ENCODE results near the gene ANXA5. TPM values are rescaled to one million over a fixed set of nuclear protein-coding genes. Genes with fewer than 3 reads are reported as not detected.

The ANXA5 gene
- total RNA-seq, 2 experiments from 2014 or later: 50.8 to 55.9 TPM

DNA sequence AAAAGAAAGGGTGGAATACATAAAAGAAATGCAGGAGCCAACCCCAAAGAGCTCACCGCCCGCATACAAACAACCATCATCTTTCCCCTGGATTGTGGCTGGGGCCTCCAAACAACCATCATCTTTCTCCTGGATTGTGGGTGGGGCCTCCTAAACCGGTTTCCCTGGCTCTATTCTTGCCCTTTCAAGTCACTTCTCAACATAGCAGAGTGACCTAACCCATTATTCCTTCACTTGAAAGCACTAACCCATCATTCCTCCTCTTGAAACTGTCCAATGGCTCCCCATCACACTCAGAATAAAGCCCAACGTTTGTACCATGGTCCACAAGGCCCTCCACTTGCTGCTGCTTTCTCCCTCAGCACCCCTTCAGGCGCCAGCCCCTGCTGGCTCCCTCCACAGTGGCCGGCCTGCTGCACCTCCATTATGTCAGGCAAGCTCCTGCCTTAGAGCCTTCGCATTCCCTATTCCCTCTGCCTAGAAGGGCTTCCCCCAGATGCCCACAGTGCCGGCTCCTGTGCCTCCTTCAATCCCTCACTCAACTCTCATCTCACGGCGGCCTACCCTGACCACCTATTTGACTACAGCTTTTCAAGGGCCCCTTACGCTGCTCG, 44.1 kb upstream of the ANXA5 start:
- Histone ChIP-seq H3K27ac (ENCODE audit: low read depth in 1 of 2, low read length in 2 of 2) (no peak overlapping the region), H3K27me3 (ENCODE audit: control insufficient read depth in 1 of 2, insufficient read depth in 2 of 2, low read length in 2 of 2) (no peaks in the 10 kb centered on the region), H3K9me3 (ENCODE audit: control insufficient read depth in 1 of 2, insufficient read depth in 1 of 2, low read length in 2 of 2) (peaks cover 0 to 3% of the 10 kb centered on the region in 2 experiments), H3K4me1 (ENCODE audit: insufficient read depth, low read length) (no peaks in the 10 kb centered on the region), H3K36me3 (ENCODE audit: insufficient read depth, low read length) (no peaks in the 10 kb centered on the region), H3K4me3 (ENCODE audit: low read length) (no peak overlapping the region)
- H3K27me3 Mint-ChIP-seq: peaks cover 11% of the 10 kb centered on the region
- H3K4me3 Mint-ChIP-seq: no peak overlapping the region
- no peaks in the 10 kb centered on the region for H3K4me1 Mint-ChIP-seq (ENCODE audit: low read depth)
- intact Hi-C loops (cut with DNase I, micrococcal nuclease): no loop called here
- no peak for ATAC-seq (ENCODE audit: poor library complexity)
- ChIA-PET CTCF (no interaction called here), POLR2A (no interaction called here)
- H3K36me3 Mint-ChIP-seq (ENCODE audit: low read depth): no peaks in the 10 kb centered on the region
- no peaks in the 10 kb centered on the region for H3K9me3 Mint-ChIP-seq
- no peak for DNase-seq
- no peak overlapping the region for H3K27ac Mint-ChIP-seq
- TF ChIP-seq, protein P1, sequence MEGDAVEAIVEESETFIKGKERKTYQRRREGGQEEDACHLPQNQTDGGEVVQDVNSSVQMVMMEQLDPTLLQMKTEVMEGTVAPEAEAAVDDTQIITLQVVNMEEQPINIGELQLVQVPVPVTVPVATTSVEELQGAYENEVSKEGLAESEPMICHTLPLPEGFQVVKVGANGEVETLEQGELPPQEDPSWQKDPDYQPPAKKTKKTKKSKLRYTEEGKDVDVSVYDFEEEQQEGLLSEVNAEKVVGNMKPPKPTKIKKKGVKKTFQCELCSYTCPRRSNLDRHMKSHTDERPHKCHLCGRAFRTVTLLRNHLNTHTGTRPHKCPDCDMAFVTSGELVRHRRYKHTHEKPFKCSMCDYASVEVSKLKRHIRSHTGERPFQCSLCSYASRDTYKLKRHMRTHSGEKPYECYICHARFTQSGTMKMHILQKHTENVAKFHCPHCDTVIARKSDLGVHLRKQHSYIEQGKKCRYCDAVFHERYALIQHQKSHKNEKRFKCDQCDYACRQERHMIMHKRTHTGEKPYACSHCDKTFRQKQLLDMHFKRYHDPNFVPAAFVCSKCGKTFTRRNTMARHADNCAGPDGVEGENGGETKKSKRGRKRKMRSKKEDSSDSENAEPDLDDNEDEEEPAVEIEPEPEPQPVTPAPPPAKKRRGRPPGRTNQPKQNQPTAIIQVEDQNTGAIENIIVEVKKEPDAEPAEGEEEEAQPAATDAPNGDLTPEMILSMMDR (IDR thresholded peaks at IDR 0.05): no peak

DNA sequence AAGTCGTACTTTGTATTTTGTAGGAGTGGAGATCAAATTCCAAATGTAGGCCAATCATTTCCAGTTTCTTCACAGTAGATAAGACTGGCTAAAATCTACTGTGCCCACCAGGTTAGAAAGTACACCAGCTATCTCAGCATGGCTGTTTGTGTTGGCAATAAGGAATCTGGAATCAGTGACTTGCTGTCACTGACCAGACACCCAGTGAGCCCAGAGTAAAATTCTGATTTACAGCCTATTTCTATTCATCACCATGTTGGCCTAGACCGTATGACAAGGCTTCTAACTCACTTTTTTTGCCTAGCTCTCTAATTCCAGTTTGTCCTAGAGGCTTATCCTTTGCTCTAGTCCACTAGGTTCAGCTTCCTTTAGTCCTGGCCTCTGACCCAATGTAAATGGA, 42.8 kb upstream of the ANXA5 start:
- H3K36me3 ChIP-seq (ENCODE audit: insufficient read depth, low read length): no peaks in the 10 kb centered on the region
- H3K36me3 Mint-ChIP-seq (ENCODE audit: low read depth): no peaks in the 10 kb centered on the region
- CTCF ChIA-PET: interaction anchor here (1.5 kb wide), 1 partner anchor 14 kb away, joined by 5 read pairs; no protein-coding TSS in a partner anchor
- no peak overlapping the region for H3K27ac ChIP-seq (ENCODE audit: low read depth in 1 of 2, low read length in 2 of 2)
- peaks cover 18% of the 10 kb centered on the region for H3K27me3 Mint-ChIP-seq
- no peaks in the 10 kb centered on the region for H3K4me1 ChIP-seq (ENCODE audit: insufficient read depth, low read length)
- intact Hi-C loops (cut with DNase I, micrococcal nuclease): loop anchor here in 1 of 2 experiments (5.0 kb wide), 1 partner anchor 277 kb away; no protein-coding TSS in a partner anchor
- H3K4me3 Mint-ChIP-seq: no peak overlapping the region
- DNase-seq (no peak), ATAC-seq (ENCODE audit: poor library complexity) (no peak)
- no peaks in the 10 kb centered on the region for H3K9me3 Mint-ChIP-seq
- no peaks in the 10 kb centered on the region for H3K4me1 Mint-ChIP-seq (ENCODE audit: low read depth)
- no peaks in the 10 kb centered on the region for H3K27me3 ChIP-seq (ENCODE audit: control insufficient read depth in 1 of 2, insufficient read depth in 2 of 2, low read length in 2 of 2)
- H3K9me3 ChIP-seq (ENCODE audit: control insufficient read depth in 1 of 2, insufficient read depth in 1 of 2, low read length in 2 of 2): peaks cover 0 to 3% of the 10 kb centered on the region in 2 experiments
- no peak overlapping the region for H3K27ac Mint-ChIP-seq
- TF ChIP-seq, protein P1 (IDR thresholded peaks at IDR 0.05): no peak
- no peak overlapping the region for H3K4me3 ChIP-seq (ENCODE audit: low read length)
- POLR2A ChIA-PET: no interaction called here

- Histone ChIP-seq H3K9me3 (ENCODE audit: control insufficient read depth in 1 of 2, insufficient read depth in 1 of 2, low read length in 2 of 2) (peaks cover 0 to 3% of the 10 kb centered on the region in 2 experiments), H3K36me3 (ENCODE audit: insufficient read depth, low read length) (no peaks in the 10 kb centered on the region), H3K4me1 (ENCODE audit: insufficient read depth, low read length) (no peaks in the 10 kb centered on the region), H3K27ac (ENCODE audit: low read depth in 1 of 2, low read length in 2 of 2) (no peak overlapping the region), H3K27me3 (ENCODE audit: control insufficient read depth in 1 of 2, insufficient read depth in 2 of 2, low read length in 2 of 2) (no peaks in the 10 kb centered on the region), H3K4me3 (ENCODE audit: low read length) (no peak overlapping the region)
- TF ChIP-seq, protein P1 (IDR thresholded peaks at IDR 0.05): no peak
- DNase-seq (no peak), ATAC-seq (ENCODE audit: poor library complexity) (no peak)
- intact Hi-C loops (cut with DNase I, micrococcal nuclease): loop anchor here in 1 of 2 experiments (5.0 kb wide), 1 partner anchor 277 kb away; no protein-coding TSS in a partner anchor
- Mint-ChIP-seq H3K4me3 (no peak overlapping the region), H3K27ac (no peak overlapping the region), H3K36me3 (ENCODE audit: low read depth) (no peaks in the 10 kb centered on the region), H3K27me3 (peaks cover 18% of the 10 kb centered on the region), H3K4me1 (ENCODE audit: low read depth) (no peaks in the 10 kb centered on the region), H3K9me3 (no peaks in the 10 kb centered on the region)
- ChIA-PET POLR2A (no interaction called here), CTCF (interaction anchor here (1.5 kb wide), 1 partner anchor 13 kb away, joined by 5 read pairs; no protein-coding TSS in a partner anchor)
Measured at GRCh38 chr4:121738780-121739535, 42.2 kb upstream of the ANXA5 start.

Measured in CD4-positive, alpha-beta T cell (primary cell).